CD4-positive, alpha-beta T cell treated with Interleukin-1 beta for 1 hour (primary cell): ENCODE measurements around the gene SHROOM2.

Source experiments
- DNase-seq, 2 donors: peaks; one replicate each; pipeline ENCODE4 v3.0.0-alpha.2; 2020 to 2022

The SHROOM2 gene

GRCh38 chrX:9866633-9867032, 80.4 kb downstream of the SHROOM2 start:
- no peak for DNase-seq

GRCh38 chrX:9867226-9867625, 81.0 kb downstream of the SHROOM2 start:
- no peak for DNase-seq

- DNase-seq, result no peak
Measured at GRCh38 chrX:9867753-9868152, 81.5 kb downstream of the SHROOM2 start.

- no peak for DNase-seq
Measured at GRCh38 chrX:9871701-9872268, 85.6 kb downstream of the SHROOM2 start.

GRCh38 chrX:9873360-9873759, 87.1 kb downstream of the SHROOM2 start:
- DNase-seq, result no peak

- peak; percentile 40 to 41 for DNase-seq
Measured at GRCh38 chrX:9873952-9874351, 87.7 kb downstream of the SHROOM2 start.

GRCh38 chrX:9874483-9874882, 88.3 kb downstream of the SHROOM2 start:
- no peak for DNase-seq

GRCh38 chrX:9875801-9876200, 89.6 kb downstream of the SHROOM2 start:
- DNase-seq, result no peak

- DNase-seq, result no peak
Measured at GRCh38 chrX:9876201-9876600, 90.0 kb downstream of the SHROOM2 start.

- no peak for DNase-seq
Measured at GRCh38 chrX:9878146-9878820, 92.1 kb downstream of the SHROOM2 start.

GRCh38 chrX:9880237-9880636, 94.0 kb downstream of the SHROOM2 start:
- DNase-seq, result no peak

GRCh38 chrX:9880870-9881269, 94.6 kb downstream of the SHROOM2 start:
- no peak for DNase-seq

GRCh38 chrX:9882669-9883446, 96.6 kb downstream of the SHROOM2 start:
- DNase-seq, result no peak

- no peak for DNase-seq
Measured at GRCh38 chrX:9884031-9884779, 98.0 kb downstream of the SHROOM2 start.

GRCh38 chrX:9885150-9885549, 98.9 kb downstream of the SHROOM2 start:
- DNase-seq, result peak; percentile 34 to 63

- DNase-seq, result no peak
Measured at GRCh38 chrX:9887659-9888297, 101.5 kb downstream of the SHROOM2 start.

- DNase-seq, result no peak
Measured at GRCh38 chrX:9888953-9889470, 102.8 kb downstream of the SHROOM2 start.

- DNase-seq, result no peak
Measured at GRCh38 chrX:9890681-9891091, 104.5 kb downstream of the SHROOM2 start.

- DNase-seq, result no peak
Measured at GRCh38 chrX:9895225-9895912, 109.1 kb downstream of the SHROOM2 start.

GRCh38 chrX:9897761-9898161, 111.5 kb downstream of the SHROOM2 start:
- DNase-seq, result no peak

- no peak for DNase-seq
Measured at GRCh38 chrX:9899640-9900111, 113.4 kb downstream of the SHROOM2 start.

GRCh38 chrX:9902656-9903055, 116.4 kb downstream of the SHROOM2 start:
- no peak for DNase-seq
